ENCODE results near the gene IL15RA. TPM values are rescaled to one million over a fixed set of nuclear protein-coding genes. Genes with fewer than 3 reads are reported as not detected.

IL15RA gene
- total RNA-seq: 100 to 1,000 TPM in 1 of 2 donors, 10 to 100 TPM in 1; 56.7 to 125 TPM

GRCh38 chr10:5977471-5978229 is at the start of gene IL15RA:
Gene IL15RA, minus strand, starts transcription at chr10:5977543. Its CDS starts 51 bp downstream, at chr10:5977492.
- peak within 1 kb of the TSS; percentile 92 for H3K4me3 Mint-ChIP-seq
- H3K9me3 Mint-ChIP-seq: no peaks in the 10 kb centered on the region
- DNase-seq (ENCODE audit: low spot score) (peak; percentile 97), ATAC-seq (peak; percentile 89 to 92)
- peaks cover 7% of the 10 kb centered on the region for H3K36me3 Mint-ChIP-seq
- peak within 1 kb of the TSS; percentile 87 to 98 for H3K27ac Mint-ChIP-seq
- no peaks in the 10 kb centered on the region for H3K27me3 Mint-ChIP-seq
- peaks cover 26 to 28% of the 10 kb centered on the region in 2 donors for H3K4me1 Mint-ChIP-seq (ENCODE audit: low read depth in 2 of 2)

GRCh38 chr10:6025683-6026255 is 48.4 kb upstream of the IL15RA start:
- Mint-ChIP-seq H3K4me1 (ENCODE audit: low read depth in 2 of 2) (peaks cover 32 to 65% of the 10 kb centered on the region in 2 donors), H3K27me3 (no peaks in the 10 kb centered on the region), H3K4me3 (no peak overlapping the region), H3K9me3 (no peaks in the 10 kb centered on the region), H3K27ac (peak overlapping the region; percentile 14 to 80), H3K36me3 (peaks cover 60% of the 10 kb centered on the region)
- ATAC-seq (no peak), DNase-seq (ENCODE audit: low spot score) (no peak)

DNA sequence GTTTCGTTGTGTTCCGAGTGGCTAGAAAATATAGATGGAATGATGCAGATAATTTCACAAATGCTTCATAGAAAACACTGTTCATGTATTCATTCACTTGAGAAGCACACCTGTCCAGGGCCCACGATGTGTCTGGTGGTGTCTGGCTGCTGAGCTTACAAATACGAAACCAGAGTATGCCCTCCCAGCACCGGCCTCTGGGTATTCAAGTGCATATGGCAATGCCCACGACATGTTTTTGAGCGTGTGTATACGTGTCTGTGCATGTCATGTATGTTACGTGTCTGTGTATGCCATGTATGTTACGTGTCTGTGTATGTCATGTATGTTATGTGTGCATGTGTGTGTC is 47.0 kb upstream of the IL15RA start:
- DNase-seq (ENCODE audit: low spot score): no peak
- Mint-ChIP-seq H3K9me3 (no peaks in the 10 kb centered on the region), H3K27ac (no peak overlapping the region), H3K36me3 (peaks cover 52% of the 10 kb centered on the region), H3K27me3 (no peaks in the 10 kb centered on the region), H3K4me1 (ENCODE audit: low read depth in 2 of 2) (peaks cover 25 to 59% of the 10 kb centered on the region in 2 donors), H3K4me3 (no peak overlapping the region)
- ATAC-seq: no peak

GRCh38 chr10:6023661-6024333 is 46.5 kb upstream of the IL15RA start:
- no peak for ATAC-seq
- H3K4me3 Mint-ChIP-seq: no peak overlapping the region
- peaks cover 57% of the 10 kb centered on the region for H3K36me3 Mint-ChIP-seq
- H3K9me3 Mint-ChIP-seq: peaks cover 5% of the 10 kb centered on the region
- no peaks in the 10 kb centered on the region for H3K27me3 Mint-ChIP-seq
- H3K27ac Mint-ChIP-seq: no peak overlapping the region
- no peak for DNase-seq (ENCODE audit: low spot score)
- H3K4me1 Mint-ChIP-seq (ENCODE audit: low read depth in 2 of 2): peaks cover 30 to 64% of the 10 kb centered on the region in 2 donors

- peaks cover 25 to 60% of the 10 kb centered on the region in 2 donors for H3K4me1 Mint-ChIP-seq (ENCODE audit: low read depth in 2 of 2)
- H3K4me3 Mint-ChIP-seq: no peak overlapping the region
Measured at GRCh38 chr10:6022660-6023059, 45.3 kb upstream of the IL15RA start.

GRCh38 chr10:6020826-6021225 is 43.5 kb upstream of the IL15RA start:
- H3K36me3 Mint-ChIP-seq: peaks cover 43% of the 10 kb centered on the region
- H3K4me3 Mint-ChIP-seq: no peak overlapping the region
- peaks cover 27 to 53% of the 10 kb centered on the region in 2 donors for H3K4me1 Mint-ChIP-seq (ENCODE audit: low read depth in 2 of 2)
- ATAC-seq (no peak), DNase-seq (ENCODE audit: low spot score) (no peak)
- H3K27me3 Mint-ChIP-seq: no peaks in the 10 kb centered on the region
- H3K9me3 Mint-ChIP-seq: peaks cover 6% of the 10 kb centered on the region
- H3K27ac Mint-ChIP-seq: peak overlapping the region in 1 of 2 donors; percentile 16

More at GRCh38 chr10:6022660-6023059, 45.3 kb upstream of the IL15RA start:
- ATAC-seq (no peak), DNase-seq (ENCODE audit: low spot score) (no peak)
- peaks cover 6% of the 10 kb centered on the region for H3K9me3 Mint-ChIP-seq
- H3K27me3 Mint-ChIP-seq: no peaks in the 10 kb centered on the region
- peaks cover 51% of the 10 kb centered on the region for H3K36me3 Mint-ChIP-seq
- peak overlapping the region in 1 of 2 donors; percentile 69 for H3K27ac Mint-ChIP-seq

DNA sequence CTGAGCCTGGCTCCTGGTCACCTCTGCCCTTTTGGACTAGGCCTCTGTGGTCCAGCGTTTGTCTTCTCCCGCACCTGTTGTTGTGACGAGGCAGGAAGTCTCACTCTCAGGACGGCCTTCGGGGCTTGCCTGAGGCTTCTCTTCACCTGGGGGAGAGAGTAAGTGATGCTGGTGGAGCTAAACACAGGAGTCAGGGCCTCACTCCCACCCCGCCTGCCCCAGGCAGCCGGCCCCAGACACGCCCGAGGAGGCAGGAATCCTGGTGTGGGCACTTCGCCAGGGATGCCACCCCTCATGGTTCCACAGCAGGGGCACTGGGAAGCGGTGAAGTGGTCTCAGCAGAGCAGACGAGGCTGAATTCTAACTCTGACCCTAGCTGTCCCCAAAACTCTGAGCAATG is 42.5 kb upstream of the IL15RA start:
- Mint-ChIP-seq H3K36me3 (peaks cover 48% of the 10 kb centered on the region), H3K9me3 (peaks cover 6% of the 10 kb centered on the region), H3K27me3 (no peaks in the 10 kb centered on the region), H3K4me1 (ENCODE audit: low read depth in 2 of 2) (peaks cover 36 to 62% of the 10 kb centered on the region in 2 donors), H3K27ac (peak overlapping the region; percentile 52 to 80), H3K4me3 (no peak overlapping the region)
- no peak for DNase-seq (ENCODE audit: low spot score)
- ATAC-seq: no peak

GRCh38 chr10:6019010-6019782 is 41.9 kb upstream of the IL15RA start:
- H3K4me3 Mint-ChIP-seq: peak overlapping the region; percentile 40
- DNase-seq (ENCODE audit: low spot score) (no peak), ATAC-seq (peak in 1 of 2 donors; percentile 13)
- H3K27me3 Mint-ChIP-seq: no peaks in the 10 kb centered on the region
- peaks cover 49% of the 10 kb centered on the region for H3K36me3 Mint-ChIP-seq
- peaks cover 6% of the 10 kb centered on the region for H3K9me3 Mint-ChIP-seq
- peak overlapping the region; percentile 52 to 80 for H3K27ac Mint-ChIP-seq
- H3K4me1 Mint-ChIP-seq (ENCODE audit: low read depth in 2 of 2): peaks cover 42 to 62% of the 10 kb centered on the region in 2 donors

DNA sequence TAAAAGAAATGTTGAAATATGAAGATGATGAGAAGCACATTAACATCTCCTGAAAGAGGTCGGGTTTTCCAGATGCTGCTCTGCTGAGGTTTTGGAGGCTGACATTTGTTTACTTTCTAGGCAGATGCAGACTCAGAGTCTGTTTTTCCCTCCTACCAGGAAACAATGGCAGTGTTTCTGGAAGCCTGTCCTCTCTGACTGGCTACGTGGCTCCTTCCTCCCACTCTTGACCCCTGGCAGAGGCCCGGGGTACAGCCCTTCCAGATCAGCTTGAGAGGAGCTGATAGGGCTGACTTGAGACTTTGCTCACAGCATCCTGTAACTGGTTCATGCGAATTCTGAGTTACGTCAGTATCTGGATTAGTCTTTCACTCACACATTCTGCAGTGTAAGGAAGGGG is 41.1 kb upstream of the IL15RA start:
- no peaks in the 10 kb centered on the region for H3K27me3 Mint-ChIP-seq
- DNase-seq (ENCODE audit: low spot score) (no peak), ATAC-seq (no peak)
- H3K9me3 Mint-ChIP-seq: peaks cover 6% of the 10 kb centered on the region
- peaks cover 48 to 63% of the 10 kb centered on the region in 2 donors for H3K4me1 Mint-ChIP-seq (ENCODE audit: low read depth in 2 of 2)
- peak overlapping the region; percentile 40 for H3K4me3 Mint-ChIP-seq
- peak overlapping the region; percentile 52 to 80 for H3K27ac Mint-ChIP-seq
- peaks cover 50% of the 10 kb centered on the region for H3K36me3 Mint-ChIP-seq

GRCh38 chr10:6017781-6018354 is 40.5 kb upstream of the IL15RA start:
- no peaks in the 10 kb centered on the region for H3K27me3 Mint-ChIP-seq
- no peak overlapping the region for H3K4me3 Mint-ChIP-seq
- peaks cover 6% of the 10 kb centered on the region for H3K9me3 Mint-ChIP-seq
- ATAC-seq (no peak), DNase-seq (ENCODE audit: low spot score) (no peak)
- H3K4me1 Mint-ChIP-seq (ENCODE audit: low read depth in 2 of 2): peaks cover 50 to 61% of the 10 kb centered on the region in 2 donors
- peak overlapping the region; percentile 75 to 86 for H3K27ac Mint-ChIP-seq
- H3K36me3 Mint-ChIP-seq: peaks cover 54% of the 10 kb centered on the region

DNA sequence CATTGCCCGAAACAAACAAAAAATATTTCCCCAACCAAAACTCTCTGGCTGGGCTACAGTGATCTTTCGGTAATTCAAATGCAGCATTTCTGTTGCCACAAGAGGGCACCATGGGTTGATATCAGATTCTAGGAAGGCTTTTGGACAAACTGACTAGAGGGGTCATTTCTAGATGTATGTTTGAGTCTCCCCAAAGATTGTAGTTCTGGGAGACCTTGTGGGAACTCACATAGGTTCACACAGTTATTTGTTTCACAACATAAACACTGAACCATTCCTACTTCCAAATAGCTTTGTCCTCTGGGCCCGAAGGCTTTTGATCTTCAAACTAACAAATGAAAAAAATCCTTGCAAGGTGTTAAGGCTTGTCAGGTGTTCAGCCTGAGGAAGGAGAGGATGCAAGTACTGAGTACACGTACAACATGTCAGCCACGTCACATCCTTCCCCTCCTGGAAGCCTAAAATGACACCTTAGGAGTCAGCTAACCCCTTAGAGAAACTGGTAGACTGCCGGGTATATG is 37.0 kb upstream of the IL15RA start:
- Mint-ChIP-seq H3K27me3 (peaks cover 0 to 6% of the 10 kb centered on the region in 2 donors), H3K27ac (peak overlapping the region; percentile 75 to 86), H3K9me3 (peaks cover 9% of the 10 kb centered on the region), H3K4me3 (no peak overlapping the region), H3K4me1 (ENCODE audit: low read depth in 2 of 2) (peaks cover 56 to 66% of the 10 kb centered on the region in 2 donors), H3K36me3 (peaks cover 50% of the 10 kb centered on the region)
- DNase-seq (ENCODE audit: low spot score): peak; percentile 67
- peak; percentile 64 to 71 for ATAC-seq

DNA sequence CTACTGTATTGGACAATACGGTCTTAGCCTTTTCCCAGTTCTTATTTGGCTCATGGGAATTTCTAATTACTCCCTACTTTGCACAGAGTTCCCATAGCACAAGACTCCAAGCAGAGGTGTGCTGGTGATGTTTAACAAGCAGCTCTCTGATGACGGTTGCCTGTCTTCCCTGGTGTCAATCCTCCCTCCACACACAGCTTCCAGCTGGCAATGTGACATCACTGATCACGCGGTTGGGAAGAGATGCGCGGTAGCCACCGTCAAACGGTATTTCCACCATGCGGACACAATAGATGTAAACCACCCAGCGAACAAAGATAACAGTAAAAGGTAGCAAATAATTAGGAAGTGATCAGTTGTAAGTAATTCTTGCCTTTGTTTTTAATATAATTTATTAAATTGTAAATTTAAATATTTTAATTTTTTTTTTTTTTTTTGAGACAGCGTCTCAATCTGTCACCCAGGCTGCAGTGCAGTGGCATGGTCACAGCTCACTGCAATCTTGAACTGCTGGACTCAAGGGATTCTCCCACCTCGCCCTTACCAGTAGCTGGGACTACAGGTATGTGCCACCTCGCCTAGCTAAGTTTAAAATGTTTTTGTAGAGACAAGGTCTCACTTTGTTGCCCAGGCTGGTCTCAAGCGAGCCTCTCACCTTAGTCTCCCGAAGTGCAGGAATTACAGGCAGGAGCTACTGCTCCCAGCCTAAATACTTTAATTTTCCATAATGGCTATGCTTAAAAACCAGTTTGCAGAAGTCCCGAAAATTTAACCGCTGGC is 36.3 kb upstream of the IL15RA start:
- ATAC-seq (no peak), DNase-seq (ENCODE audit: low spot score) (no peak)
- Mint-ChIP-seq H3K27me3 (peaks cover 0 to 6% of the 10 kb centered on the region in 2 donors), H3K4me3 (no peak overlapping the region), H3K4me1 (ENCODE audit: low read depth in 2 of 2) (peaks cover 56 to 64% of the 10 kb centered on the region in 2 donors), H3K9me3 (peaks cover 3% of the 10 kb centered on the region), H3K36me3 (peaks cover 44% of the 10 kb centered on the region), H3K27ac (peak overlapping the region; percentile 75 to 86)

Measured in natural killer cell treated with Interleukin-12 subunit alpha and Interleukin-12 subunit beta and Interleukin-15 and Interleukin-18, amount 100 ng/mL, for 72 hours (primary cell).